ENCODE data around the gene RAB11FIP3. TPM values are rescaled to one million over a fixed set of nuclear protein-coding genes. Genes with fewer than 3 reads are reported as not detected.

The RAB11FIP3 gene
- total RNA-seq, 2 donors from 2014 or later = 21.9 to 53.4 TPM

DNA sequence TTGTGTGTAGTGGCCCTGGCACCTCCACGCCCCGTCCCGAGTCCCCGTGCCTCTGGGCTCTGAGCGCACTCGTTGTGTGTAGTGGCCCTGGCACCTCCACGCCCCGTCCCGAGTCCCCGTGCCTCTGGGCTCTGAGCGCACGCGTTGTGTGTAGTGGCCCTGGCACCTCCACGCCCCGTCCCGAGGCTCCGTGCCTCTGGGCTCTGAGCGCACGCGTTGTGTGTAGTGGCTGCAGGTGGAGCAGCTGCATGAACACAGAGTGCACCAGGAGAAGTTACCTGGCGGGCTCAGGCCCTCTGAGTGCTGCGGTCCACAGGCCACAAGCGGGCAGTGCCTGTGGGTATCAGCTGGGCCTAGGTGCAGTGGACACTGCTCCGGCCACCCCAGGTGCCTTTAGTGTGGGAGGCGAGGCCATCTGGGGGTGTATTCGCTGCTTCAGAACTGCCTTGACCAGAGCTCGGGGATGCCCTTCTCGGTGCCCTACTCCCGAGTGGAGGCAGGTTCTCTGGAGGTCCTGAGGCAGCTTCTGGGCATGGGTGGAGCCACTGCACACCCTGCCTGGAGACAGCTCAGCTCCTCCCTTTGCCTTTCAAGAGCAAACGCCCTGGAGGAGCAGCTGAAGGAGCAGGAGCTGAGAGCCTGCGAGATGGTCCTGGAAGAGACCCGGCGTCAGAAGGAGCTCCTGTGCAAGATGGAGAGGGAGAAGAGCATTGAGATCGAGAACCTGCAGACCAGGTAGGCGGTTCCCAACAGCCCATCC lies 84.8 kb downstream of the RAB11FIP3 start:
- H3K4me3 Mint-ChIP-seq = no peak overlapping the region
- DNase-seq (ENCODE audit: low spot score) = no peak
- H3K9me3 Mint-ChIP-seq = no peaks in the 10 kb centered on the region
- peaks cover 0 to 4% of the 10 kb centered on the region in 2 donors for H3K4me1 Mint-ChIP-seq (ENCODE audit: low read depth in 2 of 2)
- ATAC-seq = no peak
- H3K36me3 Mint-ChIP-seq = no peaks in the 10 kb centered on the region
- H3K27ac Mint-ChIP-seq = no peak overlapping the region
- no peaks in the 10 kb centered on the region for H3K27me3 Mint-ChIP-seq

DNA sequence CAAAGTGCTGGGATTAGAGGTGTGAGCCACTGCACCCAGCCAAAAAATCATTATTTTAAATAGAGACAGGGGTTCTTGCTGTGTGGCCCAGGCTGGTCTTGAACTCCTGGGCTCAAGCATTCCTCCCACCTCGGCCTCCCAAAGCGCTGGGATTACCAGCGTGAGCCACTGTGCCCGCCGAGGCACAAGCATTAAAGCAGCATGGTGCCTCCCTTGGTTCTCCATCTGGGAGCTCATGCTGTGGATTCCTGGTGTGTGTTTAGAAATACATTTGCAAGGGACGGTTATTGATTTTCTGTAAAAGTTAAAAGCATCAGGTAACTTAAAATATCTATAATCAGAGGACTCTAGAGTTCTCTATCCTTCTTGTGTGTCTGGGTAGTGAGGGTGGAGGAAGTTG lies 87.4 kb downstream of the RAB11FIP3 start:
- no peaks in the 10 kb centered on the region for H3K9me3 Mint-ChIP-seq

DNA sequence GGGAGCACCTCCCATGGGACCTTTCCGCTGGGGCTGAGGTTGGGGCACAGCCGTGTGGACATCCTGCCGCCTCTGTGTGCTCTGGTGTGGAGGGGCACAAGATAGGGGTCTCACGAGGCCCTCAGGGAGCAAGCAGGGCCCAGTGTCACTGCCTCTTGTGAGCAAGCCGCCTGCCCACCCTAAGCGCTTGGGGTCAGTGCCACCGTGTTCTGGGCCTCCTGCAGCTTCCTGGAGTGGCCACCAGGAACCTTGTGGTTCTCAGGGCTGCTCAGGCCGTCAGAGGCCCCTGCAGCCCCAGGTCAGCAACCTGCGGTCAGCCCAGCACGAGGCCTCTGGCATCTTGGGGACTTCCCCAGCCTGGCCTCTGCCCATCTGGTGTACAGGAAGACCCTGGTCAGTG lies 88.5 kb downstream of the RAB11FIP3 start:
- peaks cover 0 to 4% of the 10 kb centered on the region in 2 donors for H3K4me1 Mint-ChIP-seq (ENCODE audit: low read depth in 2 of 2)
- H3K36me3 Mint-ChIP-seq = no peaks in the 10 kb centered on the region
- ATAC-seq (no peak), DNase-seq (ENCODE audit: low spot score) (no peak)
- no peak overlapping the region for H3K27ac Mint-ChIP-seq
- H3K9me3 Mint-ChIP-seq = no peaks in the 10 kb centered on the region
- H3K27me3 Mint-ChIP-seq = no peaks in the 10 kb centered on the region
- H3K4me3 Mint-ChIP-seq = no peak overlapping the region

More for the DNA sequence above, 87.4 kb downstream of the RAB11FIP3 start:
- Mint-ChIP-seq H3K4me1 (ENCODE audit: low read depth in 2 of 2) (peaks cover 0 to 4% of the 10 kb centered on the region in 2 donors), H3K4me3 (no peak overlapping the region), H3K36me3 (no peaks in the 10 kb centered on the region), H3K27ac (peak overlapping the region in 1 of 2 donors; percentile 43), H3K27me3 (no peaks in the 10 kb centered on the region)
- DNase-seq (ENCODE audit: low spot score) = no peak
- ATAC-seq = no peak

DNA sequence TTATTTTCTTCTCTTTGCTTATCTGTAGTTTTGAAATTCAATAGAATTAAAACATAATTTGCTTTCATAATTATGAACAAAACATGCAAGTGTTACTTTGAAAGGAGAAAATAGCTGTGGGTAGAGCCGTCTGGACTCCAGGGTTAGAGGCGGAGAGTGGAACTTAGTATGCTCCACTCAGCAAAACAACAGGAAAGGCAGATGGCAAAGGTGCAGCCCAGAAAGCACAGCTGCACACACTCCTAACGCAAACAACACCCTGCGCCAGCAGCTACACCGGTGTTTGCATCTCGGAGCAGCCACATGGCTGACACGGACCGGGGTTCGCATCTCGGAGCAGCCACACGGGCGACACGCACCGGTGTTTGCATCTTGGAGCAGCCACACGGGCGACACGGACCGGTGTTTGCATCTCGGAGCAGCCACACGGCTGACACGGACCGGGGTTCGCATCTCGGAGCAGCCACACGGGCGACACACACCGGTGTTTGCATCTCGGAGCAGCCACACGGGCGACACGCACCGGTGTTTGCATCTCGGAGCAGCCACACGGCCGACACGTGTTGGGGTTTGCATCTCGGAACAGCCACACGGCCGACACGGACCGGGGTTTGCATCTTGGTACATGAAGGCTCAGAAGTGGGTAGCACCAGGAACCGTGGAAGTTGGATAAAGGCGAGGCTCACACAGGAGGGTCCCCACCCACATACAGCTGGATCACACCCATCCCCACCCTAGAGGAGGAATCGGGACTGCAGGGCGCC lies 89.9 kb downstream of the RAB11FIP3 start:
- Mint-ChIP-seq H3K9me3 (no peaks in the 10 kb centered on the region), H3K27ac (no peak overlapping the region), H3K27me3 (no peaks in the 10 kb centered on the region), H3K4me3 (no peak overlapping the region), H3K36me3 (no peaks in the 10 kb centered on the region), H3K4me1 (ENCODE audit: low read depth in 2 of 2) (no peaks in the 10 kb centered on the region)
- ATAC-seq = no peak
- DNase-seq (ENCODE audit: low spot score) = no peak

DNA sequence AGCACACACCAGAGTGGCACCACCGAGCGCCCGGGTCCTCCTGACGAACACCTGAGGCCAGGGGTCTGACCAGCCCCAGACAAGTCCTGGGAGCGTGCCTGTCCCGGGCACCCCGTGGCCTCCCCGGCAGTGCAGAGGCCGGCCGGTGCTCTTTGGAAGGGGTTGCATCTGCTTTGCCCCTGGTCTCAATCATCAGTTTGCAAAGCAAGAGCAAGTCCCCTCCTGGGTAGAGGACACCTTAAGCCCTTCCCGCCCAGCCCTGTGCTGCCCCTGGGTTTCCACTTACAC lies 90.4 kb downstream of the RAB11FIP3 start:
- Mint-ChIP-seq H3K4me1 (ENCODE audit: low read depth in 2 of 2) (no peaks in the 10 kb centered on the region), H3K36me3 (no peaks in the 10 kb centered on the region), H3K4me3 (no peak overlapping the region), H3K9me3 (no peaks in the 10 kb centered on the region), H3K27ac (no peak overlapping the region), H3K27me3 (no peaks in the 10 kb centered on the region)
- ATAC-seq (no peak), DNase-seq (ENCODE audit: low spot score) (no peak)

DNA sequence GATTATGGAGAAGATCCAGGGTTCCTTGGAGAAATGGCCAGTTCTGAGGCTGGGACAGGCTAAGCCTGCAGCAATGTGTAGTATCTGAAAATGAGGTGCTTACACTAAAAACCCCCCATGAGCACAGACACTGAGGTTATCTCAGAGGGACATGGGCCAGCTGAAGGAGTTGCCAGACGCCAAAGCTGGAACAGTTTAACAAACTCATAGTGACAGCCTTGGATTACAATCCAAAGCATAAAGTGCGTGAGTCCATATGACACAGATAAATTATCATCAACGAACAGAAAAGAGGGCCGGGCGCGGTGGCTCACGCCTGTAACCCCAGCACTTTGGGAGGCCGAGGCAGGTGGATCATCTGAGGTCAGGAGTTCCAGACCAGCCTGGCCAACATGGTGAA lies 90.9 kb downstream of the RAB11FIP3 start:
- Mint-ChIP-seq H3K4me3 (no peak overlapping the region), H3K9me3 (no peaks in the 10 kb centered on the region), H3K27ac (no peak overlapping the region), H3K4me1 (ENCODE audit: low read depth in 2 of 2) (no peaks in the 10 kb centered on the region), H3K36me3 (no peaks in the 10 kb centered on the region), H3K27me3 (no peaks in the 10 kb centered on the region)
- DNase-seq (ENCODE audit: low spot score) = no peak
- no peak for ATAC-seq

DNA sequence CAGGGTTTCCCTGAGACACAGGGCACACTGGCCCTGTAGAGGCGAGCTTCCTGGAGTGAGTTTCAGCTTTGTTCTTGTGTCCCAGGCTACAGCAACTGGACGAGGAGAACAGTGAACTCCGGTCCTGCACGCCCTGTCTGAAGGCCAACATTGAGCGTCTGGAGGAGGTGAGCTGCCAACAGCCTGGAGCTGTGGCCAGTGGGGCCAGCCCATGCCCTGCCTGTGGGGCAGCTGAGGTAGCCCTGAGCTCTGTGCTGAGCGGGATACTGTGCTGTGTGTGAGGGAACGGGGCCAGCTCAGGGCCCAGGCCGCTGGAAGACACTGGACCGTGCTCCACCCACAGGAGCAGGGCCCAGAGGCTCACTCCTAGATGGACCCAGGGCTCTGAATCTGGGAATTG lies 93.4 kb downstream of the RAB11FIP3 start:
- no peaks in the 10 kb centered on the region for H3K36me3 Mint-ChIP-seq
- H3K27me3 Mint-ChIP-seq = no peaks in the 10 kb centered on the region
- H3K27ac Mint-ChIP-seq = no peak overlapping the region
- no peaks in the 10 kb centered on the region for H3K4me1 Mint-ChIP-seq (ENCODE audit: low read depth in 2 of 2)
- ATAC-seq (no peak), DNase-seq (ENCODE audit: low spot score) (no peak)
- no peaks in the 10 kb centered on the region for H3K9me3 Mint-ChIP-seq
- H3K4me3 Mint-ChIP-seq = no peak overlapping the region

DNA sequence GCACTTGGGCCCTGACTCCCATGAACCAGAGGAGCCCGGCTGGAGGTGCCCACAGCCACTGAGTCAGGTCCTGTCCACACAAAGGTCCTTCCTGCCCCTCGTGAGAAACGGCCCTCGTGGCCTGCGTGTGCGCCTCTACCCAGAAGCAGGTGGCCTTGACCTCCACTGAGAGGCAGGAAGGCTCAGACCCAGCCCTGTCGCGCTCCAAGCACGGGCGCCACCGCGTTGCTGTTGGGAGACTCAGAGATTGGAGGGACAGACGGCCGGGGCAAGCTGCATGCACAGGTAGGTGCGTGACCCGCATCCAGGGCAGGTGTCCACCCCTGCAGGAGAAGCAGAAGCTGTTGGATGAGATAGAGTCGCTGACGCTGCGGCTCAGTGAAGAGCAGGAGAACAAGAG lies 94.0 kb downstream of the RAB11FIP3 start:
- Mint-ChIP-seq H3K27ac (no peak overlapping the region), H3K9me3 (no peaks in the 10 kb centered on the region), H3K4me1 (ENCODE audit: low read depth in 2 of 2) (no peaks in the 10 kb centered on the region), H3K4me3 (no peak overlapping the region), H3K36me3 (no peaks in the 10 kb centered on the region), H3K27me3 (no peaks in the 10 kb centered on the region)
- DNase-seq (ENCODE audit: low spot score) (no peak), ATAC-seq (no peak)

DNA sequence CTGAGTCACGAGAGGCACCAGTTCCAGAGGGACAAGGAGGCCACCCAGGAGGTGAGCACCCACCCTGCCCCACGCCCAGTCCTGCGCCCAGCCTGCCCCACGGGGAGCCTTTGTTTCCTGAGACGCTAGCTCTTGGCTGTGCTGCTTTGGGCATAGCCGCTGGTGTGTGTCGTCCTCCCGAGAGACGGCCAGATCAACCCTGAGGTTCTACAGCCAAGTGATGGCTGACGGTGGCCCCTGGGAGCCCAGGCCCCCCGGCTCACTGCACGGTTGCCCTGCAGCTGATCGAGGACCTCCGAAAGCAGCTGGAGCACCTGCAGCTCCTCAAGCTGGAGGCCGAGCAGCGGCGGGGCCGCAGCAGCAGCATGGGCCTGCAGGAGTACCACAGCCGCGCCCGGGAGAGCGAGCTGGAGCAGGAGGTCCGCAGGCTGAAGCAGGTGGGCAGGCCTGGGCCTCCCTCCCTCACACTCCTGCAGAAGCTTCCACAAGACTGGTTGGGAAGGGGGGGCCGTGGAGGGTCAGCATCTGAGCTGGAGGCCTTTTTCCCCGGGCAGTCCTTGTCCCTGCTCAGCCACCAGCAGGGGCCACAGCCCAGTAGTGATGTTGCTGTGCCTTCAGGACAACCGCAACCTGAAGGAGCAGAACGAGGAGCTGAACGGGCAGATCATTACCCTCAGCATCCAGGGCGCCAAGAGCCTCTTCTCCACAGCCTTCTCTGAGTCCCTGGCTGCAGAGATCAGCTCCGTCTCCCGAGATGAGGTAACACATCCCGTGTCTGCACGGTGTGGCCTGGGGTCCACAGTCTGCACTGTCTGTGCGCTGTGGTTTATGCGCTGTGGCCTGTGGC lies 94.6 kb downstream of the RAB11FIP3 start:
- no peaks in the 10 kb centered on the region for H3K9me3 Mint-ChIP-seq
- H3K4me3 Mint-ChIP-seq = no peak overlapping the region
- H3K4me1 Mint-ChIP-seq (ENCODE audit: low read depth in 2 of 2) = peaks cover 0 to 1% of the 10 kb centered on the region in 2 donors
- no peak overlapping the region for H3K27ac Mint-ChIP-seq
- peak in 1 of 2 donors; percentile 17 for ATAC-seq
- H3K27me3 Mint-ChIP-seq = no peaks in the 10 kb centered on the region
- DNase-seq (ENCODE audit: low spot score) = no peak
- H3K36me3 Mint-ChIP-seq = no peaks in the 10 kb centered on the region

DNA sequence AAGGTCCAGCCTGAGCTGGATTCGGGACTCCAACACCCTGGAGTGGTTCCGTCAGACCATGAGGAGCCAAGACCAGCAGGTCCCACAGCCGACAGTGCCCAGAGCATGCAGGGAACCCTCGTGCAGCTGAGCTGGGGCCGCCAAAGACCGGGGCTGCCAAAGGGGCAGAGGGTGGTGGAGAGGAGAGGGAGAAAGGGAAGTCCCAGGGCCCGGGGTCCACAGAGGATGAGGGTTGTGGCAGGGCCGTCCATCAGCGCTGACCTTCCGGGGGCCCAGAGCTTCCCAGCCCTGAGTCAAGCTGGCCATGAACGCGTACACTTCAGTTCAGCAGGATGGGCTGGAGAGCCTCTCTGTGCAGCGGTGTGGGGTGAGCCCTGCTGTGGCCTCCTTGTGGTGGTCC lies 95.4 kb downstream of the RAB11FIP3 start:
- Mint-ChIP-seq H3K4me1 (ENCODE audit: low read depth in 2 of 2) (peaks cover 7 to 9% of the 10 kb centered on the region in 2 donors), H3K36me3 (no peaks in the 10 kb centered on the region), H3K4me3 (no peak overlapping the region), H3K27me3 (no peaks in the 10 kb centered on the region), H3K27ac (no peak overlapping the region), H3K9me3 (no peaks in the 10 kb centered on the region)
- no peak for DNase-seq (ENCODE audit: low spot score)
- ATAC-seq = no peak

DNA sequence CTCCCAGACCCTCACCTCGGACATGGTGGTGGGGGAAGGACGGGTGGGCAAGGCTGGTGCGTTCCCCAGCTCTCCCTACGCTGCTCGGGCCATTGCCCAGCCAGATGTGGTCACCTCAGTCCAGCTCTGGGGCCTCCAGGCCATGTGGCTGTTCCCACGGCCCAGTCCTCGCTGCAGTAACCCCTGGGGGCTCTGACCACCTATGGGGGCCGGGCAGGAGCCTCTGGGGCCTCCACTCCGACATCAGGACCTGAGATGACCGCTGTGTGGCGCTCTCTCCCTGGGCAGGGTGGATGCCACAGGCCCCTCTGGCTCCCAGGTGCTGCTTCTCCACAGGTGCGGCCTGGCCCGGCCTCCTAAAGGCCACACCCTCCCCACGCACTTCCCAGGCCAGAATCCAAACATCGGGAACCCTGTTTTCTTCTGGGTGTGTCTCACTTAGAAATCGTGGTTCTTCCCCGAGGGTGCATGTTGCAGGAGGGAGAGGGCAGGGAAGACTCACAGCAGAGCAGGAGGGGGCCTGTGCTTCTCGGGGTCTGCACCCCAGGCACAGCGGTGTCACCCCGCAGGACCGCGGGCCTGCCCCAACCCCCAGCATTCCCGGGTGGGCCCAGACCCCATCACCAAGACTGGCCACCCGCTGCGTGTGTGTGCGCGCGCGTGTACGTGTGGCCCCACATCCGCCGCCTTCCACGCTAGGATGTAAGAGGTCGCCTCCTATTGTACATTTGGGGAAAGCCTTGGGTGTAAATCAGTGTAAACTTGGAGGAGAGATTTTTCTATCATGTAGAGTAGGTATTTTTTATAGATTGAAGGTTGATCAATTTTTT lies 96.1 kb downstream of the RAB11FIP3 start:
- no peak for ATAC-seq
- H3K9me3 Mint-ChIP-seq = no peaks in the 10 kb centered on the region

DNA sequence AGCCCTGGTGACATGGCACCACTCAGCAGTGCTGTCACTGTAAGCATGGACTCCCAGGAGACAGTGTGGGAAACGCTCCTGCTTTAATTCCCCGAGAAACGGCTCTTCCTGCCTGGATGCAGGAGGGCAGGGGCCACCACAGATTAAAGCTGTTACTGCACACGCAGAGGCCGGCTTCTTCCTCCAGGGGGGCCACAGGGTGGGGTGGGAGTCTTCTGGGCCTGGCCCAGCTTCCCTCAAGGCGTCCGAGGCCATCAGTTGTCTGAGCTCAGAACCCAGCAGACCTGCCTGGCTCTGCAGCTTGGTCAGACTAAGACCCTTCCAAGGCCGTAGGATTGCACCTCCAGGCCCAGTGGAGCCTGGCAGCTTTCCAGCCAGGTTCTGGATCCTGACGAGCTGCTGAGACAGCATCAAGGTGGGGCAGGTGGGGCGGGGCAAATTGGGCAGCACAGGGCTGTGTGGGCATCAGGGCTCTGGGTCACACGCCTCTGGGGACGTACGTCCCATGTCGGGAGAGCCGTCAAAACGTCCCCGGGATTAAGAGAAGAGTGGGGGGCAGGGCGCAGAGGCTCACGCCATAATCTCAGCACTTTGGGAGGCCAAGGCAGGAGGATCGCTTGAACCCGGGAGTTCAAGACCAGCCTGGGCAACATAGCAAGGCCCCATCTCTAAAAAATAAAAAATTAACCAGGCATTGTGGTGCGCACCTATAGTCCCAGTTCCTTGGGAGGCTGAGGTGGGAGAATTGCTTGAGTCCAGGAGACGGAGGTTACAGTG lies 97.1 kb downstream of the RAB11FIP3 start:
- no peak overlapping the region for H3K4me3 Mint-ChIP-seq
- no peaks in the 10 kb centered on the region for H3K9me3 Mint-ChIP-seq
- ATAC-seq = no peak
- H3K27me3 Mint-ChIP-seq = no peaks in the 10 kb centered on the region
- no peaks in the 10 kb centered on the region for H3K36me3 Mint-ChIP-seq
- H3K27ac Mint-ChIP-seq = no peak overlapping the region
- no peak for DNase-seq (ENCODE audit: low spot score)
- peaks cover 7 to 17% of the 10 kb centered on the region in 2 donors for H3K4me1 Mint-ChIP-seq (ENCODE audit: low read depth in 2 of 2)

More for the DNA sequence above, 96.1 kb downstream of the RAB11FIP3 start:
- H3K36me3 Mint-ChIP-seq = no peaks in the 10 kb centered on the region
- DNase-seq (ENCODE audit: low spot score) = no peak
- H3K4me1 Mint-ChIP-seq (ENCODE audit: low read depth in 2 of 2) = peaks cover 7 to 15% of the 10 kb centered on the region in 2 donors
- no peak overlapping the region for H3K27ac Mint-ChIP-seq
- no peak overlapping the region for H3K4me3 Mint-ChIP-seq
- H3K27me3 Mint-ChIP-seq = no peaks in the 10 kb centered on the region
